HepG2 (cell line): ENCODE results near the gene DEDD2. TPM values are rescaled to one million over a fixed set of nuclear protein-coding genes. Genes with fewer than 3 reads are reported as not detected.

ENCODE experiments used
- FLYWCH1 ChIP-seq: sonication (generic); formaldehyde crosslinking; IDR thresholded peaks from 2 replicates; pipeline ENCODE4 v1.8.1; 2023; ENCODE audit warnings: mild to moderate bottlenecking, missing genetic modification reagents
- ONECUT2 ChIP-seq: sonication (generic); formaldehyde crosslinking; IDR thresholded peaks from 2 replicates; pipeline ENCODE4 v1.4.0; 2020; ENCODE audit warnings: missing genetic modification reagents
- RARA ChIP-seq: IDR thresholded peaks from 2 replicates; pipeline ENCODE4 v1.6.1; 2016; ENCODE audit warnings: missing genetic modification reagents, missing compliant biosample characterization
- RARG ChIP-seq: sonication (generic); formaldehyde crosslinking; IDR thresholded peaks from 2 replicates; pipeline ENCODE4 v1.4.0; 2020; ENCODE audit warnings: low read depth, mild to moderate bottlenecking, missing genetic modification reagents
- SIN3B ChIP-seq: fragments of 150-350 bp; IDR thresholded peaks from 2 replicates; pipeline ENCODE4 v1.6.1; 2014; ENCODE audit warnings: low read length
- STAT5B ChIP-seq: sonication (generic); formaldehyde crosslinking; IDR thresholded peaks from 2 replicates; pipeline ENCODE4 v1.4.0; 2020; ENCODE audit warnings: missing genetic modification reagents
- YY1 ChIP-seq: IDR thresholded peaks from 2 replicates; pipeline ENCODE4 v1.6.1; 2011; ENCODE audit warnings: low read length, low read depth, moderate library complexity, mild to moderate bottlenecking; ENCODE audit not compliant: insufficient read depth, insufficient replicate concordance
- ZFP41 ChIP-seq: sonication (generic); formaldehyde crosslinking; IDR thresholded peaks from 2 replicates; pipeline ENCODE4 v1.4.0; 2020; ENCODE audit warnings: mild to moderate bottlenecking, missing genetic modification reagents, borderline replicate concordance
- ZNF660 ChIP-seq: sonication (generic); formaldehyde crosslinking; IDR thresholded peaks from 2 replicates; pipeline ENCODE4 v1.5.1; 2020; ENCODE audit warnings: mild to moderate bottlenecking, low read depth, missing genetic modification reagents, borderline replicate concordance
- ZNF687 ChIP-seq: sonication (generic); formaldehyde crosslinking; IDR thresholded peaks from 2 replicates; pipeline ENCODE4 v1.5.1; 2020; ENCODE audit warnings: mild to moderate bottlenecking, missing genetic modification reagents, moderate library complexity
- ZNF776 ChIP-seq: sonication (generic); formaldehyde crosslinking; IDR thresholded peaks from 2 replicates; pipeline ENCODE4 v1.4.0; 2020; ENCODE audit warnings: mild to moderate bottlenecking, missing genetic modification reagents
- polyA plus RNA-seq, 8 experiments: library from polyadenylated mRNA; depleted of rRNA in 3 of 8; stranded (reverse) in 7 of 8; unstranded in 1 of 8; fragments of >200 nt; fragmentation: Illumina TruSeq in 4 of 8; extraction: Trizol in 4 of 8; gene quantifications; 2 replicates each; pipeline versions ENCODE4 v1.2.1 to v1.2.3, GENCODE V29; 2011 to 2016; ENCODE audit warnings: low read depth in 4 of 8, missing spikeins in 1 of 8, mixed read lengths in 1 of 8; ENCODE audit not compliant: insufficient read depth in 1 of 8
- total RNA-seq, 5 experiments: library from RNA; depleted of rRNA; stranded (reverse); fragments of >200 nt; fragmentation: Illumina TruSeq; extraction: Trizol; gene quantifications; 2 replicates each; pipeline ENCODE4 v1.2.3, GENCODE V29; 2016; ENCODE audit warnings: low read depth in 1 of 5
- TF ChIP-seq, protein P1 (sequence below): sonication (generic); formaldehyde crosslinking; IDR thresholded peaks from 2 replicates; pipeline ENCODE4 v1.5.0; 2020; ENCODE audit warnings: mild to moderate bottlenecking, missing genetic modification reagents
- TF ChIP-seq, protein P2 (sequence below): sonication (generic); formaldehyde crosslinking; IDR thresholded peaks from 2 replicates; pipeline ENCODE4 v1.8.1; 2023; ENCODE audit warnings: mild to moderate bottlenecking, inconsistent platforms, moderate library complexity, missing genetic modification reagents, borderline replicate concordance

DEDD2 gene
- total and polyA plus RNA-seq, 2 of the 13 experiments (the other 11 are each of a cell fraction or from before 2014, with no cell fraction given), result 19.2 to 24.7 TPM

DNA sequence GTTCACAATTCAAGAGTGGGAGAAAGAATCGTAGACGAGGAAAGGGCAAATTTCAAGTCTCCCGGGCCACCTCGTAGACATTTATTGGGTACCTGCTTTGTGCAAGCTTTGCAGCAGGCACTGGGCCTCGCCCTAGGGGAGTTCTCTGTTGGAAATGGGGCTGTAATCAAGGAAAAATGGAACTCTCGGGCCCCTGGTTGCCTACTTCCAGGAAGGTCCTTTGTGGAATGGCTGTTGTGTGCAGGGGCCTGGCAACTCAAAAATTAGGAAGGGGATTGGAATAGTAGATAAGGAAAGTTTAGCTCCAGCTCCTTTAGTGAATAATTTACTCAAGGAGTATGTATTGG is 3.2 kb upstream of the DEDD2 start (continued):
- TF ChIP-seq ZNF687 (CRISPR knock-in tag) (no peak), STAT5B (CRISPR knock-in tag) (no peak), ZFP41 (CRISPR knock-in tag) (no peak), ONECUT2 (CRISPR knock-in tag) (no peak), ZNF776 (CRISPR knock-in tag) (no peak), ZNF660 (CRISPR knock-in tag) (no peak), SIN3B (0 out of 2 replicates have a peak, but pooled peaks have one; percentile 1), RARA (CRISPR knock-in tag) (no peak), RARG (CRISPR knock-in tag) (no peak), YY1 (no peak), FLYWCH1 (CRISPR knock-in tag) (0 out of 2 replicates have a peak, but pooled peaks have one; percentile 65)
- TF ChIP-seq, protein P1, sequence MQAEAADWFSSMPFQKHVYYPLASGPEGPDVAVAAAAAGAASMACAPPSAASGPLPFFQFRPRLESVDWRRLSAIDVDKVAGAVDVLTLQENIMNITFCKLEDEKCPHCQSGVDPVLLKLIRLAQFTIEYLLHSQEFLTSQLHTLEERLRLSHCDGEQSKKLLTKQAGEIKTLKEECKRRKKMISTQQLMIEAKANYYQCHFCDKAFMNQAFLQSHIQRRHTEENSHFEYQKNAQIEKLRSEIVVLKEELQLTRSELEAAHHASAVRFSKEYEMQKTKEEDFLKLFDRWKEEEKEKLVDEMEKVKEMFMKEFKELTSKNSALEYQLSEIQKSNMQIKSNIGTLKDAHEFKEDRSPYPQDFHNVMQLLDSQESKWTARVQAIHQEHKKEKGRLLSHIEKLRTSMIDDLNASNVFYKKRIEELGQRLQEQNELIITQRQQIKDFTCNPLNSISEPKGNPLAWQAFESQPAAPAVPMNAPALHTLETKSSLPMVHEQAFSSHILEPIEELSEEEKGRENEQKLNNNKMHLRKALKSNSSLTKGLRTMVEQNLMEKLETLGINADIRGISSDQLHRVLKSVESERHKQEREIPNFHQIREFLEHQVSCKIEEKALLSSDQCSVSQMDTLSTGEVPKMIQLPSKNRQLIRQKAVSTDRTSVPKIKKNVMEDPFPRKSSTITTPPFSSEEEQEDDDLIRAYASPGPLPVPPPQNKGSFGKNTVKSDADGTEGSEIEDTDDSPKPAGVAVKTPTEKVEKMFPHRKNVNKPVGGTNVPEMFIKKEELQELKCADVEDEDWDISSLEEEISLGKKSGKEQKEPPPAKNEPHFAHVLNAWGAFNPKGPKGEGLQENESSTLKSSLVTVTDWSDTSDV (CRISPR knock-in tag), result no peak
- TF ChIP-seq, protein P2, sequence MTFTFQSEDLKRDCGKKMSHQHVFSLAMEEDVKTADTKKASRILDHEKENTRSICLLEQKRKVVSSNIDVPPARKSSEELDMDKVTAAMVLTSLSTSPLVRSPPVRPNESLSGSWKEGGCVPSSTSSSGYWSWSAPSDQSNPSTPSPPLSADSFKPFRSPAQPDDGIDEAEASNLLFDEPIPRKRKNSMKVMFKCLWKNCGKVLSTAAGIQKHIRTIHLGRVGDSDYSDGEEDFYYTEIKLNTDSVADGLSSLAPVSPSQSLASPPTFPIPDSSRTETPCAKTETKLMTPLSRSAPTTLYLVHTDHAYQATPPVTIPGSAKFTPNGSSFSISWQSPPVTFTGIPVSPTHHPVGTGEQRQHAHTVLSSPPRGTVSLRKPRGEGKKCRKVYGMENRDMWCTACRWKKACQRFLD, result no peak
